Gastroesophageal sphincter (tissue), 4 donors: ENCODE measurements around the gene SFT2D3. TPM values are rescaled to one million over a fixed set of nuclear protein-coding genes. Genes with fewer than 3 reads are reported as not detected.
A peak's percentile ranks its signal among the peaks of the same experiment; 100 is the strongest.

Experiments used
- ATAC-seq: fragments of 150-250 bp; one replicate; pipeline ENCODE4 v1.9.1; 2016; ENCODE audit warnings: mild to moderate bottlenecking, moderate library complexity
- H3K27ac ChIP-seq, 4 donors: fragments of 200-600 bp; sonication (generic) in 3 of 4; 1 replicate in 3 of 4; 2 replicates in 1 of 4; pipeline ENCODE4 v1.5.1; 2016 to 2019
- H3K27me3 ChIP-seq: fragments of 200-600 bp; sonication (generic); one replicate; pipeline ENCODE4 v1.5.1; 2019
- H3K36me3 ChIP-seq, 2 donors: fragments of 200-600 bp; sonication (generic); one replicate each; pipeline ENCODE4 v1.5.1; 2019; ENCODE audit warnings: control low read depth in 1 of 2
- H3K4me1 ChIP-seq, 3 donors: fragments of 200-600 bp; sonication (generic); 1 replicate in 2 of 3; 2 replicates in 1 of 3; pipeline ENCODE4 v1.5.1; 2016 to 2019; ENCODE audit warnings: control low read depth in 2 of 3
- H3K4me3 ChIP-seq, 2 donors: fragments of 200-600 bp; sonication (generic); one replicate each; pipeline ENCODE4 v1.5.1; 2019; ENCODE audit warnings: mild to moderate bottlenecking in 1 of 2, moderate library complexity in 1 of 2
- H3K9me3 ChIP-seq, 3 donors: fragments of 200-600 bp; sonication (generic); one replicate each; pipeline ENCODE4 v1.5.1; 2017 to 2019; ENCODE audit warnings: control low read depth in 2 of 3
- CTCF ChIP-seq, 4 experiments: fragments of 200-600 bp in 2 of 4; fragments of 450-650 bp in 2 of 4; sonication (generic) in 1 of 4; IDR thresholded peaks; one replicate each; pipeline ENCODE4 v1.5.1; 2017 to 2019; ENCODE audit warnings: antibody characterized with exemption in 4 of 4, mild to moderate bottlenecking in 2 of 4, moderate library complexity in 2 of 4
- EP300 ChIP-seq: sonication (generic); formaldehyde crosslinking; IDR thresholded peaks from one replicate; pipeline ENCODE4 v1.6.1; 2017; ENCODE audit warnings: antibody characterized with exemption, mild to moderate bottlenecking
- POLR2A ChIP-seq, 2 donors: fragments of 450-650 bp; IDR thresholded peaks; one replicate each; pipeline ENCODE4 v1.6.1; 2017; ENCODE audit warnings: antibody characterized with exemption in 2 of 2, mild to moderate bottlenecking in 2 of 2, moderate library complexity in 1 of 2
- POLR2AphosphoS5 ChIP-seq: sonication (generic); formaldehyde crosslinking; IDR thresholded peaks from one replicate; pipeline ENCODE4 v1.6.1; 2017; ENCODE audit warnings: antibody characterized with exemption
- WGBS, 2 donors: methylation state at CpG; one replicate each; pipeline ENCODE4 v1.1.5; 2018; ENCODE audit warnings: low coverage in 1 of 2; 5-methylcytosine and 5-hydroxymethylcytosine counted together
- total RNA-seq, 4 donors: library from RNA; depleted of rRNA; stranded (reverse); fragments of >200 nt; gene quantifications; one replicate each; pipeline ENCODE4 v1.1.0, GENCODE V29; 2016

The SFT2D3 gene
- total RNA-seq, 4 donors from 2014 or later, result 7.2 to 15.2 (median 10.3) TPM

- Histone ChIP-seq H3K27ac (no peak overlapping the region), H3K9me3 (no peaks in the 10 kb centered on the region), H3K36me3 (no peaks in the 10 kb centered on the region), H3K27me3 (no peaks in the 10 kb centered on the region), H3K4me3 (no peak overlapping the region), H3K4me1 (peaks cover 0 to 22% (median 6%) of the 10 kb centered on the region in 3 donors)
- no peak for TF ChIP-seq EP300
- ATAC-seq, result no peak
- WGBS, 2 donors, result 80 to 83% methylated on average over 1 of the region's 1 CpG
Measured at GRCh38 chr2:127688405-127688804, 12.9 kb upstream of the SFT2D3 start.

- Histone ChIP-seq H3K27ac (no peak overlapping the region), H3K9me3 (no peaks in the 10 kb centered on the region), H3K36me3 (no peaks in the 10 kb centered on the region), H3K27me3 (no peaks in the 10 kb centered on the region), H3K4me1 (peaks cover 0 to 13% (median 4%) of the 10 kb centered on the region in 3 donors), H3K4me3 (no peak overlapping the region)
- TF ChIP-seq CTCF (IDR thresholded peaks at IDR 0.05), result no peak
- WGBS, 2 donors, result 92 to 100% methylated on average over 1 to 2 of the region's 2 CpGs
- ATAC-seq, result no peak
Measured at GRCh38 chr2:127690696-127691095, 10.6 kb upstream of the SFT2D3 start.

- peaks cover 0 to 14% (median 4%) of the 10 kb centered on the region in 3 donors for H3K4me1 ChIP-seq
- H3K4me3 ChIP-seq, result peak overlapping the region in 1 of 2 donors; percentile 50
- H3K36me3 ChIP-seq, result no peaks in the 10 kb centered on the region
- H3K27me3 ChIP-seq, result no peaks in the 10 kb centered on the region
- H3K9me3 ChIP-seq, result no peaks in the 10 kb centered on the region
- H3K27ac ChIP-seq, result peak overlapping the region in 2 of 4 donors; percentile 72 to 78
- peak; percentile 47 for ATAC-seq
- TF ChIP-seq POLR2AphosphoS5, result peak; percentile 31
- TF ChIP-seq EP300, result no peak
- no peak for TF ChIP-seq CTCF (IDR thresholded peaks at IDR 0.05)
- 65 to 68% methylated on average over 5 to 6 of the region's 9 CpGs for WGBS, 2 donors
Measured at GRCh38 chr2:127694986-127695385, 6.3 kb upstream of the SFT2D3 start.

GRCh38 chr2:127695491-127696472, 5.5 kb upstream of the SFT2D3 start:
- ATAC-seq, result peak; percentile 75
- WGBS, 2 donors, result 60 to 69% methylated on average over 5 to 8 of the region's 52 CpGs
- no peaks in the 10 kb centered on the region for H3K36me3 ChIP-seq
- H3K27ac ChIP-seq, result peak overlapping the region in 3 of 4 donors; percentile 42 to 78 (median 72)
- TF ChIP-seq POLR2A (IDR thresholded peaks at IDR 0.05), result no peak
- no peak for TF ChIP-seq EP300
- peak in 3 of 4 experiments; percentile 55 to 86 (median 58) for TF ChIP-seq CTCF (IDR thresholded peaks at IDR 0.05)
- TF ChIP-seq POLR2AphosphoS5, result peak; percentile 10
- no peaks in the 10 kb centered on the region for H3K9me3 ChIP-seq
- no peaks in the 10 kb centered on the region for H3K27me3 ChIP-seq
- H3K4me3 ChIP-seq, result peak overlapping the region; percentile 20 to 50
- peaks cover 0 to 19% (median 7%) of the 10 kb centered on the region in 3 donors for H3K4me1 ChIP-seq

- no peak for ATAC-seq
- 82 to 93% methylated on average over 6 to 13 of the region's 21 CpGs for WGBS, 2 donors
- TF ChIP-seq EP300, result no peak
- TF ChIP-seq POLR2AphosphoS5, result no peak
- TF ChIP-seq CTCF (IDR thresholded peaks at IDR 0.05), result no peak
- no peak for TF ChIP-seq POLR2A (IDR thresholded peaks at IDR 0.05)
- Histone ChIP-seq H3K4me3 (no peak overlapping the region), H3K36me3 (no peaks in the 10 kb centered on the region), H3K9me3 (no peaks in the 10 kb centered on the region), H3K27ac (no peak overlapping the region), H3K4me1 (peaks cover 0 to 28% (median 7%) of the 10 kb centered on the region in 3 donors), H3K27me3 (no peaks in the 10 kb centered on the region)
Measured at GRCh38 chr2:127697482-127698180, 3.7 kb upstream of the SFT2D3 start.
